OCI-LY3 (cell line): Measurements from ENCODE around the gene SSBP2.

Source experiments
- CTCF ChIP-seq: fragments of 200-600, 300-600 bp; sonication (generic); IDR thresholded peaks from 2 replicates; pipeline ENCODE4 v1.5.1; 2014; ENCODE audit warnings: antibody characterized with exemption, low read length, low read depth
- EZH2phosphoT487 ChIP-seq: fragments of 200-600 bp; shearing (Covaris generic); IDR thresholded peaks from 2 replicates; pipeline ENCODE4 v1.6.1; 2018; ENCODE audit warnings: antibody characterized with exemption, mixed run types, low read depth

- TF ChIP-seq CTCF (no peak), EZH2phosphoT487 (no peak)
These were observed 268.3 kb downstream of the SSBP2 start for GRCh38 chr5:81482595-81482994.
